GM18519 (cell line): Measurements from ENCODE around the gene FAM53C.

ENCODE experiments used
- ATAC-seq: cut with Tn5 transposase; IDR thresholded peaks from one replicate; pipeline ENCODE4 v1.9.1; 2021; ENCODE audit warnings: mild to moderate bottlenecking, moderate library complexity; ENCODE audit not compliant: unreplicated experiment, low FRiP score

Gene FAM53C

GRCh38 chr5:138350563-138350890 is 12.5 kb downstream of the FAM53C start:
- ATAC-seq: no peak

- ATAC-seq: no peak
Observed at GRCh38 chr5:138351056-138351455, 13.0 kb downstream of the FAM53C start.

DNA sequence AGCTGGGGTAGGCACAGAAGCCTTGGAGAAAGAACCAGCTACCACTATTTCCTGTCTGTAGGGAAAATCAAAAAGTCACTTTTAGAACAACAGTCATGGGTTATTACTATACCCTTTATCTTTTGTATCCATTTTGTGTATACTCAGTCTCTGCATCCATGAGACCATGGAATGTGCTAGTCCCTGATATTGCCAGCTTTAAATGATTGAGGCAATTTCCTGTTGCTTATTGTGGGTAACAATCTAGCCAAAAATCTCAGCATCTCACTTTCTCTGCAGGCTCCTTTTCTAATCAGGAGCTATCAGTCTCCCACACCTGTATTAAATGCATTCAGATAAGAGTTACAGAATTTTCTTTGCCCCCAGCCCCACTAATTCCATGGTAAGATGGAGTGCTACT is 13.5 kb downstream of the FAM53C start:
- ATAC-seq: no peak

- peak; percentile 33 for ATAC-seq
Observed at GRCh38 chr5:138352071-138352721, 14.1 kb downstream of the FAM53C start, which contains the start of gene KDM3B. KDM3B (plus strand) TSS chr5:138352685; CDS start chr5:138352796, 111 bp downstream.

DNA sequence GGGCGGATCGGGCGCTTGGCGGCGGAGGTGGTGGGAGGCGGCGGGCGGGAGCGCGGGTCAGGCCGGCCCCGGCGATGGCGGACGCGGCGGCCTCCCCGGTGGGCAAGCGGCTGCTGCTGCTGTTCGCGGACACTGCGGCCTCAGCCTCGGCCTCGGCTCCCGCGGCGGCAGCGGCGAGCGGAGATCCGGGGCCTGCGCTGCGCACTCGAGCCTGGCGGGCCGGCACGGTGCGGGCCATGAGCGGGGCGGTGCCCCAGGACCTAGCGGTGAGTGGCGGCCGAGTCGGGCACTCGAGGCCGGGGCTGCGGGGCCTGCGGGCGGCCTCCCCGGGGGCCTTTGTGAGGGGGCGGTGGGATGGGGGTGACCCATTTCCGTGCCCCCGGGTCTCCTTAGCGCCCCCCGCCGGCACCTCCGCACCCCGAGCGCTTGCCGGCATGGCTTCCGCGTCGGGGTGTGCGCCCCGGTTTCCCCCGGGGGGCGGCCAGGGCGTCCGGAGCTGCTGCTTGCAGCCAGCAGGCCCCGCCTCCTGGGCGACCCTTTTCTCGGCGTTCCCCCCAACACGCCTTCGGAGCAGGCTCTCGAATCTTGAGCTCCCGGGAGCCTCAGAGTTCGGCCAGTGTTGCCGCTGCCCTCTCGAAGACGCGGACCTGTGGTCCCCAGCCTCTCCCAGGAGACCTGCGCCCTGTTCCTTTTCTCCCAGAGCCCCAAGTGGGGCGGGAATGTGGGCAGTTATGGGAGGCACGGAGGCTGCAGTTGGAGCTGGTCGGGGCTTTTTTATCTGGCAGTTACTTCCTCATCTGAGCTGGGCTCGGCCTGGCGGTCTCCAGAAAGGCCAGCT is 14.9 kb downstream of the FAM53C start:
- peak; percentile 17 for ATAC-seq

DNA sequence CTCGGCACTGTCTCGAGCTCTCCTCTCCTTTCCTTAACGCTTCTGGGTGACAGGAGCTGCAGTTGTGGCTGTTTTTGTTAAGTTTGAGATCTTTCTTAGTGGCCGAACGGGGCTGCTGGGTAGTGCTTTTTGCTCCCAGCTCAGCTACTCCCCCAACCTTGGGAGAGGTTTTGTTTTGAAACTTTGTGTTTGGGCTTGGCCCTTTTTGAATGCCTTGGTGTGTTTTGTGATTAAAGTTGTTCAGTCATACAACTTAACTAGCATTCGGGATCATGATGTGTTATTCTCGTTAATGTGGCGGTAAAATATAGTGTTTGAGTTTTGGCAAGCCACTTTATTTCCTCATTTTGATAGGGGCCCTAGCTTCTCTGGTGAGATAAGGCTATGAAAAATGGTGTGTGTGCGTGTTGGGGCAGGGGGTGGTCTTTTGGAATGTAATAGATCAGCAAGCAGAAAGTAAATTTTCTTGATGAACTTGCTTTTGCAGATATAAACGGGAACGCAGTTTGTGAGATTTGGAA is 15.6 kb downstream of the FAM53C start:
- no peak for ATAC-seq

DNA sequence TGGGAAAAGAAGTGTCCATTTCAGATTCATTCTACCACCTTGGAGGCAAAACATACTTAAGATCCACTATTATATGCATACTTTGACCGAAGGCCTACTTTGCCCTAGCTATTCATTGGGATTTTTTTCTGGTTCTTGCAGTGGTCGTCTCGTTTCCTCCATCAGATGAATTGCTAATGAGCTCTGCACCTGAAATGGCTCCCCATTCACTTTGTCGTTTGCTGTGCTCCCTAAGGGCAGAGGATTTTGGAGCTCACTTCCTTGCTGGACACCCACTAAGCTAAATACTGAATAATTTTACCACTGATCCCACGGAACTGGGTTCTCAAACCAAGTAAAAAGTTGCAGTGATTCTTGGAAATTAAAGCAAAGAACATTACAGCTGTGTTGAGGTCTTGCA is 16.3 kb downstream of the FAM53C start:
- ATAC-seq: no peak

DNA sequence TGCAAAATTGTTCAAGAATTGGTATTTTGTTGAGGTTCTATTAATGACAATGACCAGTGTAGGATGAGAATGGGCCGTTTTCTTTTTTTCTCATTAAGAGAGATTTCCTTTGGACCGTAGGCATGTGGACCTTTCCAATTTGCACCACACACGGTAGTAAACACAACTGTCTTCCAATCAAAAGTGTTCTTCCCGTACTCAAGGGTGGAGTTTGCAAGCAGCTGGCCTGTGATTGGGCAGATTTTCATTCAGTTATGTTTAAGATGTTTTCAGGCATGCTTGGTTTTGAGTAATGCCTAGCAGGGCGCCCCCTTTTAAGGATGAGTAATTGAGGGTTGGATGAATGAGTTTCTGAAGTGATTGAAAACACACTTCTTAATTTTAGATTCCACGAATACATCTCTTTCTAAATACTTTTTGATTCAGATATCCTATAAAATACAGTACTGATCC is 16.9 kb downstream of the FAM53C start:
- no peak for ATAC-seq

DNA sequence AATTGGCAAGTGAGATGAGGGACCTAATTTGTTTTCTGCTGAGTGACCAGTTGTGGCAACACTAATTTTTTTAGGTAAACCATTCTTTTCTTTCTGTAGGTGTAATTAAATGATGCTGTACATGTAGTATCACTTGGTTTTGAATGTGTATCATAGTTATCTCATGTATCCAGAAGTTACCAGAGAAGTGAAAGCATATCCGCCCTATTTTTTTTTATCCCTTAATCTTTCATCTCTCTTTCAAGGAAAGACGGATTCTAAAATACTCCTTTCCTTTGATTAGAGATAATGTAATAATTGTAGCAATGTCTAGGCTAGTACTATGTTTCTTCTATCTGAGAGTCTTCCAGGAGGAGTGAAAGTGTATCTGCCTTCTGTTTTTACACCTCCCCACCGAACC is 21.6 kb downstream of the FAM53C start:
- no peak for ATAC-seq

GRCh38 chr5:138360941-138361452 is 22.9 kb downstream of the FAM53C start:
- no peak for ATAC-seq

GRCh38 chr5:138364576-138364975 is 26.5 kb downstream of the FAM53C start:
- ATAC-seq: no peak

GRCh38 chr5:138366632-138367382 is 28.7 kb downstream of the FAM53C start:
- no peak for ATAC-seq

- ATAC-seq: no peak
Observed at GRCh38 chr5:138369261-138369660, 31.2 kb downstream of the FAM53C start.

DNA sequence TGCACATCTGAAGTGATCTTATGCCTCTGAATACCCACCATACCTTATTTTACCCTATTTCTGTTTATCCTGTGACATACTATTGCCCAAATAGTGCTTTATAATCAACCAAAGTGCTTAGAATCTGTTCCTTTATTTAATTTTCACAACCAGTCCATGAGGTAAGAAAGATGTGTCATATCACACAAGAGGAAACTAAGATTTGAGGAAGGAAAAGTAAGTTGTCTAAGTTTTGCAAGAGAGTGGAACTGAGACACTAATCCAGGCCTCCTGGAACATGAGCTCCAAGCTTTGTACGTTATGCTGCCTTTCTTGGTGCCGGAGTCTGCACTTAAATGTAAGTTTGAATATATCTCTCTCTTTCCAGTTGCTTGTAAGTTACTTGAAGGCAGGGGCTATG is 31.6 kb downstream of the FAM53C start:
- ATAC-seq: no peak

DNA sequence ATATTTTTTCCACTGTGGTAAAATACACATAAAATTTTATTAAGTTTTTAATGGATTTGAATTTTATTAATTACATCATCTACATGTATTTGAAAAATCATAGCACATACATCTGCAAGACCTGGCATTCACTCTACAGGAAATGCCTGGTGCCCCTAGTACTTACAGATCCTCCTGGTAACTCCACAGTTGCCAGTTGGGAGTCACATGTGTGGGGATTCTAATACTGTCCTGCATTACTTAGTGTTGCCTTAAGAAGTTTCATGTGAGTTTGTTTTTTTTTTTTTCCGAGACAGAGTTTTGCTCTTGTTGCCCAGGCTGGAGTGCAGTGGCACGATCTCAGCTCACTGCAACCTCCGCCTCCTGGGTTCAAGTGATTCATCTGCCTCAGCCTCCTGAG is 32.5 kb downstream of the FAM53C start:
- no peak for ATAC-seq

DNA sequence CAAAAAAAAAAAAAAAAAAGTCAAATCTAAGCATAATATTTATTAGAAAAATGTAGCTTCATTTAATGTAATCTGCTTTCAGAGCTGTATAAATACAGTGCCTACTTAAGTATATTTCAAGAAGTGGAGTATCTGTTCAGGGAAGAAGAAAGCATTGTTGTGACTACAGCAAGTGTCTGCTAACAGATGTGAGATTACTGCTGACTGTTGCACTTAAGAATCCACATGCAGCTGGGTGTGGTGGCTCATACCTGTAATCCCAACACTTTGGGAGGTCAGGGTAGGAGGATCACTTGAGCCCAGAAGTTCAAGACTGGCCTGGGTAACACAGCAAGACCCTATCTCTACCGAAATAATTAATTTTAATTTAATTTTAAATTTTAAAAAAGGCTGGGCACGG is 33.4 kb downstream of the FAM53C start:
- no peak for ATAC-seq

GRCh38 chr5:138372225-138372624 is 34.2 kb downstream of the FAM53C start:
- no peak for ATAC-seq

DNA sequence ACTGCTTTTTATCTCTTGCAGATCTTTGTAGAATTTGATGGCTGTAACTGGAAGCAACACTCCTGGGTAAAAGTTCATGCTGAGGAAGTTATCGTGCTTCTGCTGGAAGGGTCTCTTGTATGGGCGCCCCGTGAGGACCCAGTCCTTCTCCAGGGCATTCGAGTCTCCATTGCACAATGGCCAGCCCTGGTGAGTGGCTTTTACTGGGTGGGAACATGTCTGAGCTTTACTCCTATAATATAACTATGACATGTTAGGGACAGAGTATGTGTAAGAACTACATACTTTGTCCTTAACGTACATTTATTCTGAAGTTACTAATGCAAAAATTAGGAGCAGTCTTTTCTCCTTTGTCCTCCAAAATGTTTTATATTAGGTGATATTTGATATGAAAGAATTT is 34.6 kb downstream of the FAM53C start:
- no peak for ATAC-seq

DNA sequence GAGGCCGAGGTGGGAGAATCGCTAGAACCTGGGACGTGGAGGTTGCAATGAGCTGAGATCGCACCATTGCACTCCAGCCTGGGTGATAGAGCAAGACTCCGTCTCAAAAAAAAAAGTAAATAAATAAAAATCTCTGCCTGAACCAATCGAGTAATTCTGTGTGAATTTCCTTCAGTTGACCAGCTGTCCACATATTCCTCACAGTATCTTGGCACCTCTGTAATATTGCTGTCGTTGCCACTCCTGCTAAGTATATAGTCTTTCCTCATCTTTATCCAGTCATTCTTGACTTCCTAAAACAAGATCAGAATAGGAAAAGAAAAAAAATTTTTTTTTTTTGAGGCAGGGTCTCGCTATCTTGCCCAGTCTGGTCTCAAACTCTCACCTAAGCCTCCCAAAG is 44.3 kb downstream of the FAM53C start:
- ATAC-seq: no peak

GRCh38 chr5:138385660-138386059 is 47.6 kb downstream of the FAM53C start:
- ATAC-seq: no peak

DNA sequence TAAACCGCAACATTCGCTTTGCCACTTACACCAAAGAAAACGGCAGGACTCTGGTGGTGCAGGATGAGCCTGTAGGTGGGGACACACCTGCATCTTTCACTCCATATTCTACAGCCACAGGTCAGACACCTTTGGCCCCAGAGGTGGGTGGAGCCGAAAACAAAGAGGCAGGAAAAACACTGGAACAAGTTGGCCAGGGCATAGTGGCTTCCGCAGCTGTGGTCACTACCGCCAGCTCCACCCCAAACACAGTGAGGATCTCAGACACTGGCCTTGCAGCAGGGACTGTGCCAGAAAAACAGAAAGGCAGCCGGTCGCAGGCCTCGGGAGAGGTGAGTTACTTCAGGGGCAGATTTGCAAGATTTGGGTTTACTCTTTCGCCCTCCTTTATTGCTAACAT is 48.2 kb downstream of the FAM53C start:
- ATAC-seq: no peak
